8988T (cell line): ENCODE data around the gene ABLIM2.

Source experiments
- DNase-seq: peaks from one replicate; pipeline ENCODE4 v3.0.0; 2011

Gene ABLIM2

GRCh38 chr4:8082517-8083055 lies 76.0 kb downstream of the ABLIM2 start:
- DNase-seq: no peak

- no peak for DNase-seq
Observed at GRCh38 chr4:8081621-8082516, 76.7 kb downstream of the ABLIM2 start.

- no peak for DNase-seq
Observed at GRCh38 chr4:8081171-8081570, 77.4 kb downstream of the ABLIM2 start.

- no peak for DNase-seq
Observed at GRCh38 chr4:8080754-8081065, 77.9 kb downstream of the ABLIM2 start.

- no peak for DNase-seq
Observed at GRCh38 chr4:8079916-8080753, 78.5 kb downstream of the ABLIM2 start.

- no peak for DNase-seq
Observed at GRCh38 chr4:8079031-8079885, 79.4 kb downstream of the ABLIM2 start.

- no peak for DNase-seq
Observed at GRCh38 chr4:8078610-8079015, 80.0 kb downstream of the ABLIM2 start.

GRCh38 chr4:8078109-8078494 lies 80.5 kb downstream of the ABLIM2 start:
- no peak for DNase-seq

GRCh38 chr4:8077181-8078108 lies 81.2 kb downstream of the ABLIM2 start:
- DNase-seq: no peak

GRCh38 chr4:8076023-8076422 lies 82.6 kb downstream of the ABLIM2 start:
- no peak for DNase-seq

- no peak for DNase-seq
Observed at GRCh38 chr4:8073206-8073863, 85.3 kb downstream of the ABLIM2 start.

GRCh38 chr4:8072235-8072968 lies 86.2 kb downstream of the ABLIM2 start:
- no peak for DNase-seq

- DNase-seq: no peak
Observed at GRCh38 chr4:8071766-8072165, 86.8 kb downstream of the ABLIM2 start.

GRCh38 chr4:8070736-8071718 lies 87.6 kb downstream of the ABLIM2 start:
- no peak for DNase-seq

GRCh38 chr4:8069102-8069752 lies 89.4 kb downstream of the ABLIM2 start:
- no peak for DNase-seq

GRCh38 chr4:8067945-8068896 lies 90.4 kb downstream of the ABLIM2 start:
- DNase-seq: no peak

- DNase-seq: no peak
Observed at GRCh38 chr4:8067274-8067936, 91.2 kb downstream of the ABLIM2 start.
